CD1c-positive myeloid dendritic cell (primary cell): ENCODE measurements around the gene KCNJ10.
"Not testable (repeated sequence)": the region's sequence is repeated elsewhere in the genome, so short reads cannot be mapped to it uniquely, and the experiment has no call there.

Experiments
- DNase-seq: peaks from one replicate; pipeline ENCODE4 v3.0.0-alpha.2; 2016; ENCODE audit errors: extremely low spot score

KCNJ10 gene

DNA sequence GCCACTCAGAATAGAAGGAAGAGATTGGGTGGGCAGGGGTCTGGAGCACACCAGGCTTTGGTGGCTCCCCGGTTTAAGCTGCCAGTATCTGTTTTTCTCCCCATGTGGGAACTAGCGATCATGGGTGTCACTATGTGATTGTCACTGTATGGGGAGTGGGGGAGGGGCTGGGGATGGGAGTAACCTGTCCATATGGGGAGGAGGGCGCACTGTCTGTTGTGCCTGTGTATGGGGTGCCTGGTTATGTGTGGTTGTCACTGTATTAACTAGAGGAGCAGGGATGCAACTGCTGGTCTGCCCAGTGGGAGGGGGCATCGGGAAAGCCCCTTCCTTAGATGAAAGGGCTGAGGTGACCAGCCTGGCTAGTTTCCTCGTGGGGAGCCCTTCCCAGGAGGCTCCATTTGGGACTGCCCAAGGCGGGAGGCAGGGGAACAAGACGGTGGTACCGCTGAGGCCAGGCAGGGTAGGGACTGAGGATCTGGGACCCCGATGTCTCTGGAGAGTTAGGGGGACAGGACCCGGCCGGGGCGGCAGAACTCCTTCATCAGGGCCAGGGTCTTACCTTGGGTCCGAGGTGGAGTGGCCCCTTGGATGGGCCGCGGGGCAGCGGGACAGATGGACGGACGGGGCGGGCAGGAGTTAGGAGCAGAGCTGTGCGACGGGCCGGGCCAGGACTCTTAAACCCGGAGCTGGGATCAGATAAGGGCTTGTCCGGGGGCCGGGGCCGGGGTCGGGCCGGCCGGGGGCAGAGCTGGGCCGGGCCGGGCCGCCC is at the start of gene KCNJ10:
Gene KCNJ10 (minus strand): TSS at position 701 of the 772 bp plus-strand sequence. CDS start 27,628 bp downstream, outside the sequence.
- DNase-seq = no peak

DNA sequence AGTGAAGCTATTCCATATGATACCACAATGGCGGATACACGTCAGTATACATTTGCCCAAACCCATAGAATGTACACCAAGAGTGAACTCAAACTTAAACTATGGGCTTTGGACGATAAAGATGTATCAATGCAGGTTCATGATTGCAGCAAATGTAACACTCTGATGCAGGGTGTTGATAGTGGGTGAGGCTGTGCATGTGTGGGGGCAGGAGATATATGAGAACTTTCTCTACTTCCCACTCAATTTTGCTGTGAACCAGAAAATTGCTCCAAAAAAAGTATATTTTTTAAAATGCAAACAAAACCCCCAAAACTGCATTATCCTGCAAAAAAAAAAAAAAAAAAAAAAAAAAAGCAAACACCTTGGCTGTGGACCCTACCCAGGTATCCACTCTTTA is 49.0 kb upstream of the KCNJ10 start:
- DNase-seq = no peak

DNA sequence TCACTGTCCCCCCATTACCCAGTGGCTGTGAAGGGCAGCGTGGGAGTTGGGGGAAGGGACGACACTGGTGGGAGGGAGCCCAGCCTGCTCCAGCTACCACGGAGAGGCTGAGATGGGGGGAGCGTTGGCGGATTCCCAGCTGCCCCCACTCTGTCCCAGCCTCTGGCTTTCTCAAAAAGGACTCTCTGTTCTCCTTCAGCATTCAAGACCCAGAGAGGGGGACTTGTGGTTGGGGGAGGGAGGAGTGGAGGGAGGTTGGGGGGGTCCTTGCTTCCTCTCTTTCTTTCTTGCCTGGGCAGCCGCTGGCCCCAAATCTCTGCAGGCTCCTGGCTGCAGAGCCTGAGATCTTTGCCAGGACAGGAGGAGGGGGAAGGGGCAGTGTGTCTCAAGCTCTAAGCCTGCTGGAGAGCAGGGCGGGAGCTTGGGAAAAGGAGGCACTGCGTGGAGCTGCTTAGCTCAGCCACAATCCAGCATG is 47.8 kb upstream of the KCNJ10 start:
- no peak for DNase-seq

DNA sequence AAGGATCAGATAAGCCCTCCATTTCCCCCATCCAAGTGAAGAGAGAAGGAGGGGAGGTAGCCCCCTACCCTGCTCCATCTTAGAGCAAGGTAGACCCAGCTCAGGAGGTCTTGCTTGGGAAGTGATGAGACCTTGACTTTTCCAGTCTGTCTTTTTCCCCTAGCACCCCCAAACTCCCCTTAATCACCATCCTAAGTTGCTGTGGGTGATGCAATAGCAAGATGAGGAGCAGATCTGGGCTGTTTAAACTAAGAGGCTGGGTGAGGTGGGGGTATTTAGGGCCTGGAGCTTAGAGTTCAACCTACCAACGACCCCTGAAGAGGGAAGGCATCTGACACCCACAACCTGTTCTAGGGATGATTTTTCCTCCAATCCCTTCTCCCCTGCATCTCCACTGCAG is 47.3 kb upstream of the KCNJ10 start:
- DNase-seq = no peak

DNA sequence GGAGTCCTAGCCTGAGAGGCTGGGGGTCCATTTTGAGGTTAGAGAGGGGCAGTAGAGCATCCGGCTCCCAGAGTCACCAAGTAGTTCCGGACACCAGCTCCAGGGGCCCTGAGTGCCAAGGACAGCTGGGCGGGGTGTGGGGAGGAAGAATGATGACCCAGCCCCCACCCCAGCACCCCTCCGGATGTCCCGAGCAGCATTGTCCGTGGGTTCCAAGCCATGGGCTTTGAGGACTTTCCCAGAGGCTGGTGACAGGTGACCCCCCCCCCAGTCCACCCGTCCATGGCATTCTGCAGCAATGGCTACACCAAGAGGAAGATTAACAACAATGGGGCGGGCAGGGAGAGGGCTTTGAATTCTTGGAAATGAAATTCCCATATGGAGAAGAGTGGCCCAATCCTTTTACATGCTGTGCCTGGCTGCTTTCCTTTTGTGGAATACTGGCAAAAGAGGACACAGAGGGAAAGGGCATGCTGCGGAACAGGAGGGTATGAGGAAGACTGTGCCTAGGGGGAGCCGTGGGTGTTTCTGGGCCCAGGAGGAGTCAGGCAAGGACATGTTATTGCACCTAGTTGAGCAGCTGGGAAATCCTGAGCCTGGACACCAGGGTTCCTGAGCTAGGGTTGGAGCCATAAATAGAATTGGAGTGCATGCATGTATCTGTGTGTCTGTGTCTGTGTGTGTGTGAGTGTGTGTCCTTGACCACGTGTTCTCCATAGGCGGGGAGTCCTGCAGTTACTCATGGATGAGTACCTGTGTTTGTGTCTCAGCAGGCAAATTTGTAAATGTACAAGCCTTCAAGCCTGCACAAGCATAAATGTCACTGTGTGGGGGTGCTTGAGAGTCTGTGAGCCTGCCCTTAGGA is 46.6 kb upstream of the KCNJ10 start:
- DNase-seq = no peak

DNA sequence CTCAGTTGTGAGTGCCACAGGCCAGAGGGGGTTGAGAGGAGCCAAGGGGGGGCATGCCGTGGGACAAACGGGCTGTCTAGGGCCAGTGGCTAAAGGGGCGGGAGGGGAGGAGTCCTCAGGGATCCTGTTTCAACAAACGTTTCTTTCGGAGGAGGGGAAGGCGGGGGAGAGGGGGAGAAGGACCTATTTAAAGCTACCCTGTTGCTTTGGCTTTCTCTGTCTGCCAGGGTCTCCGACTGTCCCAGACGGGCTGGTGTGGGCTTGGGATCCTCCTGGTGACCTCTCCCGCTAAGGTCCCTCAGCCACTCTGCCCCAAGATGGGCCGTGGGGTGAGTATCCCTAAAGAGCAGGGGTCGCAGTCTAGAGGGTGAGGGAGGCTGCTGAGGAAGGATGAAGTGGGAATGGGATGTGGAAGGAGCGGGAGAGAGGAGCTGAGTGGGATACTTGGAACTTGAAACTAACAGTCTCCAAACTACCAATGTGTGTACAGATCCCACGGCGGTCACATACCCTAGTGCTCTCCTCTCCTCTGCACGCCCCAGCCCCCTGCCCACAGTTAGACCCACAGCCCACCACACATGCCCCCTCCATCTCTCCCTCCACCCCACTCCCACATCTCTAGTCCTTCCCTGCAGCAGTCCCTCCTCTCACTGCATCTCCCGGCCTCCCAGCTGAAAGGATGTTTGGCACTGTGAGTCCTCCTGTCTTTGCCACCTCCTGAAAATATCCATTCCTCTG is 45.8 kb upstream of the KCNJ10 start, which contains the start of gene ATP1A2:
Gene ATP1A2 (plus strand): TSS at position 215 of the 738 bp plus-strand sequence. CDS start 103 bp downstream, at position 318.
- no peak for DNase-seq

DNA sequence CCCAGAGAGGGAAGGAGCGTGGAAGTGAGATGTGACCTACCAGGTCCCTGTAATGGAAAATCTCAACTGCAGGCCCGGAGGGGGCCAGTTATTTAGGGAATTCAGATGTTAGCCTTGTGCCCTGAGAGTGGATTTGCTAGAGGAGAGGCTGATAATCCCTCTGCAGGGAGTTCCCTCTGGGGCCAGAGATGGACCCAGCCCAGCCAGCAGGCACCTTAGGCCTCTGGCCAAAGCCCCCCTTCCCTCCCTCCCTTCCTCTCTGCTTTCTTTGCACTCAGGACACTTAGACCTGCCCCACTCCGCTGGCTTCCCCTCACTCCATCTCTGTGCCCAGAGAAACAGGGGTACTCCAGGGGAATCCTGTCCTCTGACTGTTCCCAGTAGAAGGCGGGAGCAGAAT is 44.1 kb upstream of the KCNJ10 start:
- DNase-seq = no peak

DNA sequence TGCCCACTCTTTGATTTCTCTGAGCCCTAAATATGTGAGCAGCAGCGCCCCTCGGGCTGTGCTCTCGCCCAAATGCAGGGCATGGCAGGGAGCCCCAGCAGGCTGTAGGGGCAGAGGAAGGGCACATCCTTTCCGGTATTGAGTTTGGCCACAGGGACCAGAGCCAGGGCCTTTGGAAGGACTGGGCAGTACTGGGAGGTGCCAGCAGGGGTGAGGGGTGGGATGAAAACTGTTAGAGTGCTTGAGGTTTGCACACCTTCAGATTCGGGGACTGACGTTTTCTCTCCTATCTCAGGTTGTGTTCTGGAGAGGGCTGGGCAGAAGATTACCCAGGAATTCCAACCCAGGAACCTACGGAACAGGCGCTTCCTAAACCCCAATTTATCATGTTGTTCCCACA is 43.4 kb upstream of the KCNJ10 start:
- DNase-seq = no peak

DNA sequence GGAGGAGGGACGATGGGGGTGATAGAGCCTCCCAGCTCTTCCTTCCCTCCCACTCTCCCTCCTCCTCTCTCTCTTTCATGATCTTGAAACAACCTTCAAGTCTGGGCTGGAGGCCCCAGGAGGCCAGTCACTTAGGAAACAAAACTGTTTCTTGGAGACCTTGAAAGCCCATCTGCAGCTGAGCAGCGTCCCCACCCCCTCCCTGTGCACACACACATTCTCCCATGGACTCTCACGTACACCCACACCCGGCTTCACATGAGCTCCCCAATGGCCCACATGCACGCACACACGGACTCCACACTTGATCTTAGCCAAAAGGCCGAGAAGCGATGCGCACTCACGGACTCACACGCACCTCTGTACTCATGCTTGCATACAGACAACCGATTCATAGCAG is 42.4 kb upstream of the KCNJ10 start:
- no peak for DNase-seq

DNA sequence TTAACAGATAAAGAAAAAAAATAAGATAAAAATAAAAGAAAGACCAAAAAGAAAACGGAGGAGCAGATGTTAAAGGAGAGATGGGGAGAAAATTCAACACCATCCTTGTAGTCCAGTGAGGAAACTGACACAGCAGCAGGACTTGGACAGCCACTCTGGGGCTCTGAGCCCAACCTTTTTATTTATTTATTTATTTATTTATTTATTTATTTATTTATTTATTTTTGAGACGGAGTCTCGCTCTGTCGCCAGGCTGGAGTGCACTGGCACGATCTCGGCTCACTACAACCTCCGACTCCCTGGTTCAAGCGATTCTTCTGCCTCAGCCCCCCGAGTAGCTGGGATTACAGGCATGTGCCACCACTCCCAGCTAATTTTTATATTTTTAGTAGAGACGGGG is 41.5 kb upstream of the KCNJ10 start:
- not testable (repeated sequence) for DNase-seq

DNA sequence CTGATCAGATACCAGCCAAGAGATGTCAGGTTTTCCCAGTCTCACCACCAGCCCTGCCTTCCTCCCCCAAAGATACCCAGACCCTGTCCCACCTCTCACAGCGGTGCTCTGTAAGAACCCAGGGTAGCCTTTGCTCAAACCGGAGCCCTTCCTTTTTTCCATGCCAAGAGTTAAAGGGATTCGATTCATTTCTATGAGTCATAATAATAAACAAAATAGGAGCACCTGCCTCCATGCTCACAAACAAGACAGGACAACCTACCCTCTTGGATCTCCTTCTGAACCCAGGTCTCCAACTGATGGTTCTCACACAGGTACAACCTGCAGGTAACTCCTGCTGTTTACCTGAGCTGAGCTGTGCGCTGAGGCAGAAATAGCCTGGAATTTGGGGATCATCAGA is 39.7 kb upstream of the KCNJ10 start:
- DNase-seq = no peak

DNA sequence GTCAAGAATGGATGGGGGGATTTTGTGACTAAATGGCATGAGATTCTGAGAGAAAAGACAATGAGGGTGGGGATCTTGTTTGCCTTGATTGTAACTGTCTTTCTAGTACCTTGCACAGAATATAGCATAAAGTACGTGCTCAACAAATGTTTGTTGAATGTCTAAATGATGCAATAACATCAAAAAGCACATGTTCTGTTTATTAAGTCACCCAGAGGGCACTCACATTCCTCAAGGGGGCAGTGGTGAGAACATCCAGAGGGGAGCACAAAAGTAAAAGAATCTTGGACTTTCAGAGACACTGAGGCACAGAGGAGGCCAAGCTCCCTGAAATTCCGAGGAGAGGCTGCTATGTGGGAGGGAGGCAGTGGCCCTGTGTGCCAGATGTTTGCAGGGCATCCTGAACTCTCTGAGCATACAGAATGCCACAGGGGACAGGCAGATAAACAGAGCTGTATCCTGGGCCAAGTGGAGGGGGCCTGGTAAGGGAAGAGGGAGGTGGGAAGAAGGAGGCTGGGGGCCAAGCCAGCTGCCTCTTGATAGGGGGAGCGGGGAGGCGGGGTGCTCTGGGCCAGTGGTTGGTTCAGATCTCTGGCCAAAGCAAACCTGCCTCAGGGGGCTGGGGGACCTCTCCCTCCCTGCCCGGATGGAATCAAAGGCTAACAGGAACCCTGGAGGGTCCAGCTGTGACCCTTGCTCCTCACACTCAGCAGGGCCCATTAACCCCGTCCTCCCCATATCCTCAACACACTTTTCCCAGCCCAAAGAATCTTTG is 39.1 kb upstream of the KCNJ10 start:
- DNase-seq = peak; percentile 74

DNA sequence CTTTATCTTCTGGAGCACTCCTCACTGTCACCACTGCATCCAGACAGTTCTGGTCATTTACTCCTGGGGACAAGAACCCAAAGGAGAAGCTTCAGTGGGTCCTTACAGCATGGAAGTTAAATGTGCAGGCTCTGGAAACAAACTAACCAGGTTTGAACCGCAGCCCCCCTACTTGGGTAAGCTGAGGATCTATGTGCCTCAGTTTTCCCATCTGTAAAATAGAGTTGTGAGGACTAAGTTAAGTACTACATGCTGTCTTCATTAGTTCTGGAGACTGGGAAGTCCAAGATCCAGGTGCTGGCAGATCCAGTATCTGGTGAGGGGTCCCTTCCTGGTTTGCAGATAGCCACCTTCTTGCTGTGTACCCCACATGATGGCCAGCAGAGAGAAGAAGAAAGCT is 37.6 kb upstream of the KCNJ10 start:
- DNase-seq = no peak

DNA sequence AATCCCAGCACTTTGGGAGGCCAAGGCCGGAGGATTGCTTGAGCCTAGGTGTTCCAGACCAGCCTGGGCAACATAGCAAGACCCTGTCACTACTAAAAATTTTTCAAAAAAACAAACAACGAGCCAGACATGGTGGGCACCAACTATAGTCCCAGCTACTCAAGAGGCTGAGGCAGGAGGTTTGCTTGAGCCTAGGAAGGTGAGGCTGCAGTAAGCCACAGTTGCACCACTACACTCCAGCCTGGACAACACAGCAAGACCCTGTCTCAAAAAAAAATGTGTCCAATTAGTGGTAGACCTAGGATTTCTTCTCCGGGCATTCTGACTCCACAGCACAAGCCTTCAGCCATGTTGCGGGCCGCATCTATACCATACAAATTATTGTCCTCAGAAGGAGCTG is 35.2 kb upstream of the KCNJ10 start:
- DNase-seq = no peak

DNA sequence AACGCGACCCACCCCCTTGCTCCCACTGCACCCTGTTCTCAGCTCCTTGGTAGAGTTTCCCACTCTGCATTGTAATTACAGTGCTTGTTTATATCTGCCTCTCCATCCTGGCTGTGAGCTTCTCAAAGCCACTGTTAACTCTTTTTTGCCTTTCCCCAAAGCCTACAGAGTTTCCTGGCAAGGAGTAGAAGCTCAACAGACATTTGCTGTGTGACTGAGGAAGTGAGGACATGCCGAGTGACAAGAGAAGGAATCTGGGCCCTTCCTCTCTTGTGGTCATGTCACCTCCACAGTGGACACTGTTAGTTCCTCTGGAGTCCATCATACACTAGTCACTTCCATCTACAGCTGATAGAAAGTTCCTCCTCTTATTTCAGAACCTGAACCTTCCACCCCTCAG is 34.5 kb upstream of the KCNJ10 start:
- peak; percentile 84 for DNase-seq

DNA sequence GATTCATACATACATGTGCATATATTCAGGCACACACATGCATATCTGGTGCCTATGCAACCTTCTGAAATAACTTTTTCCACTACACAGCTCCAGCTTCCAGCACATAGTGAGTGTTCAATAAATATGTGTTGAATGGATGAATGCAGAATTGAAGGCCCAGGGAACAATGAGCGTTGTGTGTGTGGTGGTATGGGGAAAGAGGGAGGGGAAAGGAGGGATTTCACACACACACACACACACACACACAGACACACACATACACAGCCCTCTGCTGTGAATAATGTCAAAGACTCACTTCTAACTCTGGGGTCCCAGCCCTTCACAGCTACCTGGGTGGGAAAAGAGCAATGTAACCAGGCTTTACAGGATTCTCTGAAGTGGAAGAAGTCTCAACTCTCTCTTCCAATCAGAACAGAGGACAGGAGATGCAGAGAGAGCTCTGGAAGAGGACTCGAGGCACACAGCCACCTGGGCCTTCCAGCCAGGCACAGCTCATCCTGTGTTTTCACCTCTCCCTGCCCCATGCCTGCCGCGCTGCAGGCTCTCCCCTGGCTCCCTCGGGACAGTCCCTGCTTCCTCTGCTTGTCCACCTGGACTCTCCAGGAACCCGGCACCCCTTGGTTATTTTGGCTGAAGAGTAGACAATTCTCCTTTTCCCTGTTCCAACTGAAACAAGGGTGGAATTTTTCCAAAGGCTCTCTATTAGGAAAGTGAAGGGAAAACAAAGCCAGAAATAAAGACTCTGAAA is 33.9 kb upstream of the KCNJ10 start:
- no peak for DNase-seq

DNA sequence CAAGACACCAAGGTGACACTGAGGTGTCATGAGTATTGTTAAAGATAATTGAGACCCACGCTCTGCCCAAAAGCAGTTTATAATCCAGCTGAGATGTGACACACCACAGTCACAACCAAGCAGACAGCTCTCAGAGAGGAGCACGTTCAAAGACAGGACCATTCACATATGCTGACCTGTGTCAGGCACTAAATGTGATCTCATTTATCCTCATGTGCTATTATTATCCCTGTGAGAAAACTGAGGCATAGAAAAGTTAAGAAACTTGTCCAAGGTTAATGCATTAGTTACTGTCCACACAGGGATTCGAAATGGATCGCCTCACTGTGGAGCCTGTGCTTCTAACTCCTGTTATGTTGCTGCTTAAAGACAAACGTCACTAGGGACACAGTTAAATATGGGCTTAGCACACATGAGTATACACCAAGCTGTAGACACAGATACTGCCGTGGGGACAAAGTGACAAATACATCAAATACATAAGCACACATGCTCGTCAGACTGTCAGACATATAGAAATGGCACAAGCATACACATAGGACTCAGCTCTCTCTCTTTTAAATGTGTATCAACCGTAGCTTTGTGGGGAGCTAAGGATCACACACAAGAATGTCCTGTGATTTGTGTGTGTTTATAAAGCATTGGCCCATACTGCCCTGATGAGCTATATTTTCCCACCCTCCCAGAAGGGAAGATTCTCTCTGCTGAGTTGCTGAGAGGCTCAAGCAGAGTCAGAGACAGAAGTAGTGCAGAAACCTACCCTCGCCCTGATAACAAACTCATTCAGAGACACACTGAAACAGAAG is 32.0 kb upstream of the KCNJ10 start:
- no peak for DNase-seq

DNA sequence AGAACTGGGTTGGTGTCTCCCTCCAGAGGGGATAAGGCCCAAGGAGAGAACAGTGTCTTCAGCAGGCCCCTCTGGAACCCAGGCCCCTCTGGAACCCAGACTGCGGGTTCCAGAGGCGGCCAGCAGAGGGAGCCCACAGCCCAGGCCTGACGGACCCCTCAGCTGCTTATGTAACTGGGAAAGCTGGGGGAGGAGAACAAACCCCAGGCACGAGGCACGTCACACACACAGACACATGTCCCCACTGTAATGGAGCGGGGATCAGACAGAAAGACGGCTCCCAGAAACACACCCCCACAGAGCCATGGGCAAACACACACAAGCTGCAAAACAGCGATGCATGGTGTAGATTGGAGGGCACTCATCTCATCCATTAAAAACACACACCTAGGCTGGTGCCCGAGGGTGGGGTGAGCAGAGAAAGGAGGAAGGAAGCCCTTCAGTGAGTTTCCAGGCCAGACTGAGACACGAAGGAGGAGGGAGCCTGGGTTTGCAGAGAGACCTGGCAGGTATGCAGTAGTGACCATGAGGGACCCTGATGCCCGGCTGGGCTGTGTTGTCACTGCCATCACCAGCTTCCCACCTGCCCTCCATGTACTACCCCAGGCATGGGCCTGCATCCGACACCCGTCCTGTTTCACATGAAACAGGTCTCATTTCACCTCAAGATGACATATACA is 31.2 kb upstream of the KCNJ10 start:
- peak; percentile 87 for DNase-seq

DNA sequence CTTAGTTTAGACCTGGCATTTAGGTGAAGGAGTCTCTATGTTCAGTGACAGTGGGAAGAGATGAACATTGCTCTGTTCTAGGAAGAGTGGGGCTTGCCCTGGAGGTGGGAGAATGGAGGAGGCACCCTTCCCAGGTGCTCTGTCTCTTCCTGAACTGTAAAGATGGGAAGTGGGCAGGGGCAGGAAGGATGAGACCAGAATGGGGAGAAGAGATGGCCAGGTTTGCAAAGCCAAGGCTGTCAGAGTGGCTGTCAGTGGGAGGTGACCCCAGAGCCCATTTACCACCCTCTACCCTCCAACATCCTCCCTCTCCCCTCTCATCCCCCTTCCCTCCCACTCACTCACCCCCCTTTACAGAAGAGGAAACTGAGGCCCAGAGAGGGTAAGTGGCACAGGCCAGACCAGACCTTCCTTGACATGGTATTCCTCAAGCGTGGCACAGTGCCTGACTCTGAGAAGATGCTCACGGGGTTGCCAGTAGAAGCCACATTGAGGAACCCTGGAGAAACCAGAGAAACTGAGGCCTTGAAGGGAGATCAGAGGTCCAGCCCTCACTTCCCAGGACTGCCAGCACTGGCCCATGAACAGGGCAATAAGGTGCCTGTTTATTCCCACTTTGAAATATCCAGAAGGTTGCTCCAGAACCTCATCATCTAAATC is 29.9 kb upstream of the KCNJ10 start:
- DNase-seq = no peak
